Mesenchymal stem cell (in vitro differentiated cells and primary cell): Measurements from ENCODE around the gene UGGT2.

Source experiments
- DNase-seq: peaks from one replicate; pipeline ENCODE4 v3.0.0-alpha.2; 2013
- H2AFZ ChIP-seq: one replicate; pipeline ENCODE4 v1.6.1; 2013; ENCODE audit warnings: low read depth, mild to moderate bottlenecking, control low read depth, inconsistent platforms, low read length, moderate library complexity
- H2AK5ac ChIP-seq: 2 replicates; pipeline ENCODE4 v1.6.1; 2013; ENCODE audit warnings: low read length, moderate library complexity, mild to moderate bottlenecking, inconsistent platforms; ENCODE audit not compliant: severe bottlenecking
- H2BK120ac ChIP-seq: one replicate; pipeline ENCODE4 v1.6.1; 2013; ENCODE audit warnings: low read depth, mild to moderate bottlenecking, inconsistent platforms, low read length, moderate library complexity
- H2BK12ac ChIP-seq, 2 experiments: one replicate each; pipeline ENCODE4 v1.6.1; 2013; ENCODE audit warnings: inconsistent platforms in 2 of 2, low read length in 2 of 2, mild to moderate bottlenecking in 2 of 2, moderate library complexity in 2 of 2, control low read depth in 1 of 2
- H2BK15ac ChIP-seq: one replicate; pipeline ENCODE4 v1.6.1; 2013; ENCODE audit warnings: mild to moderate bottlenecking, low read depth, inconsistent platforms; ENCODE audit not compliant: poor library complexity, severe bottlenecking
- H2BK5ac ChIP-seq: 2 replicates; pipeline ENCODE4 v1.6.1; 2013; ENCODE audit warnings: low read depth, mild to moderate bottlenecking, low read length, control low read depth, inconsistent platforms; ENCODE audit not compliant: poor library complexity, severe bottlenecking
- H3K14ac ChIP-seq, 2 experiments: one replicate each; pipeline ENCODE4 v1.6.1; 2013; ENCODE audit warnings: inconsistent platforms in 2 of 2, low read length in 2 of 2, control low read depth in 1 of 2, mild to moderate bottlenecking in 1 of 2, moderate library complexity in 1 of 2
- H3K18ac ChIP-seq, 2 experiments: one replicate each; pipeline ENCODE4 v1.6.1; 2013; ENCODE audit warnings: inconsistent platforms in 2 of 2, low read length in 2 of 2, control low read depth in 1 of 2, low read depth in 1 of 2, mild to moderate bottlenecking in 1 of 2
- H3K23ac ChIP-seq, 2 experiments: one replicate each; pipeline ENCODE4 v1.6.1; 2013; ENCODE audit warnings: inconsistent platforms in 2 of 2, low read length in 2 of 2, mild to moderate bottlenecking in 2 of 2, moderate library complexity in 2 of 2, control low read depth in 1 of 2
- H3K27ac ChIP-seq: 2 replicates; pipeline ENCODE4 v1.5.1; 2013; ENCODE audit warnings: mild to moderate bottlenecking, moderate library complexity, low read length, control low read depth, inconsistent platforms; ENCODE audit not compliant: poor library complexity, severe bottlenecking
- H3K27me3 ChIP-seq, 2 experiments: 2 replicates each; pipeline versions ENCODE4 v1.6.1 to v1.7.0; 2013; ENCODE audit warnings: low read length in 2 of 2, mild to moderate bottlenecking in 2 of 2, moderate library complexity in 2 of 2, control low read depth in 1 of 2, inconsistent platforms in 1 of 2; ENCODE audit not compliant: control insufficient read depth in 1 of 2, insufficient read depth in 1 of 2
- H3K36me3 ChIP-seq, 2 experiments: 2 replicates each; pipeline versions ENCODE4 v1.6.1 to v1.7.0; 2013; ENCODE audit warnings: low read length in 2 of 2, control low read depth in 1 of 2, inconsistent platforms in 1 of 2, low read depth in 1 of 2, mild to moderate bottlenecking in 1 of 2; ENCODE audit not compliant: insufficient read depth in 2 of 2, control insufficient read depth in 1 of 2
- H3K4ac ChIP-seq, 2 experiments: one replicate each; pipeline ENCODE4 v1.6.1; 2013; ENCODE audit warnings: inconsistent platforms in 2 of 2, low read length in 2 of 2, mild to moderate bottlenecking in 2 of 2, moderate library complexity in 2 of 2, control low read depth in 1 of 2, low read depth in 1 of 2
- H3K4me1 ChIP-seq: 2 replicates; pipeline ENCODE4 v1.6.1; 2013; ENCODE audit warnings: low read depth, low read length, control low read depth; ENCODE audit not compliant: control insufficient read depth, insufficient read depth
- H3K4me2 ChIP-seq: 2 replicates; pipeline ENCODE4 v1.6.1; 2013; ENCODE audit warnings: low read length, mild to moderate bottlenecking, inconsistent platforms; ENCODE audit not compliant: poor library complexity, severe bottlenecking
- H3K4me3 ChIP-seq, 2 experiments: 2 replicates each; pipeline versions ENCODE4 v1.5.1 to v1.7.0; 2013; ENCODE audit warnings: low read length in 2 of 2, mild to moderate bottlenecking in 2 of 2, control low read depth in 1 of 2, low read depth in 1 of 2; ENCODE audit not compliant: insufficient read depth in 1 of 2
- H3K79me1 ChIP-seq: replicated peaks from 2 replicates; pipeline ENCODE4 v1.6.1; 2013; ENCODE audit warnings: mild to moderate bottlenecking, control low read depth, low read length, inconsistent platforms; ENCODE audit not compliant: poor library complexity, severe bottlenecking
- H3K9ac ChIP-seq: 2 replicates; pipeline ENCODE4 v1.7.0; 2013; ENCODE audit warnings: mild to moderate bottlenecking, low read length, moderate library complexity
- H3K9me3 ChIP-seq: 2 replicates; pipeline ENCODE4 v1.7.0; 2013; ENCODE audit warnings: mild to moderate bottlenecking, low read length; ENCODE audit not compliant: control insufficient read depth
- H4K8ac ChIP-seq: one replicate; pipeline ENCODE4 v1.6.1; 2013; ENCODE audit warnings: inconsistent platforms, mild to moderate bottlenecking, low read length, moderate library complexity
- H4K91ac ChIP-seq: one replicate; pipeline ENCODE4 v1.6.1; 2013; ENCODE audit warnings: mild to moderate bottlenecking, low read length, inconsistent platforms
- WGBS: methylation state at CpG from one replicate; pipeline ENCODE4 v1.1.7; 2013; ENCODE audit warnings: mixed read lengths; 5-methylcytosine and 5-hydroxymethylcytosine counted together

Gene UGGT2

GRCh38 chr13:95880331-95880730 is 172.9 kb downstream of the UGGT2 start:
- H3K9ac ChIP-seq, result no peak overlapping the region
- peaks cover 2% of the 10 kb centered on the region for H3K4me1 ChIP-seq
- no peak overlapping the region for H2AFZ ChIP-seq
- no peak overlapping the region for H3K4me3 ChIP-seq
- no peak overlapping the region for H3K4me2 ChIP-seq
- H4K8ac ChIP-seq, result no peak overlapping the region
- H2AK5ac ChIP-seq, result no peak overlapping the region
- H3K36me3 ChIP-seq, result peaks cover 7 to 59% of the 10 kb centered on the region in 2 experiments
- H2BK15ac ChIP-seq, result no peak overlapping the region
- H3K27ac ChIP-seq, result no peak overlapping the region
- no peak overlapping the region for H3K23ac ChIP-seq
- 83% methylated on average over 1 of the region's 1 CpG for WGBS
- no peak overlapping the region for H4K91ac ChIP-seq
- H3K14ac ChIP-seq, result no peak overlapping the region
- H3K27me3 ChIP-seq, result no peaks in the 10 kb centered on the region
- H2BK5ac ChIP-seq, result no peak overlapping the region
- H3K18ac ChIP-seq, result no peak overlapping the region
- no peaks in the 10 kb centered on the region for H3K79me1 ChIP-seq
- no peak overlapping the region for H2BK120ac ChIP-seq
- no peak overlapping the region for H2BK12ac ChIP-seq
- no peak overlapping the region for H3K4ac ChIP-seq
- no peaks in the 10 kb centered on the region for H3K9me3 ChIP-seq
- DNase-seq, result peak; percentile 4

- Histone ChIP-seq H4K8ac (no peak overlapping the region), H3K27ac (no peak overlapping the region), H3K4me1 (peaks cover 2% of the 10 kb centered on the region), H3K4ac (no peak overlapping the region), H3K18ac (no peak overlapping the region), H3K9me3 (no peaks in the 10 kb centered on the region), H3K27me3 (no peaks in the 10 kb centered on the region), H2BK5ac (no peak overlapping the region), H2BK120ac (no peak overlapping the region), H3K79me1 (no peaks in the 10 kb centered on the region), H2AK5ac (no peak overlapping the region), H3K4me3 (no peak overlapping the region), H2AFZ (no peak overlapping the region), H3K36me3 (peaks cover 10 to 65% of the 10 kb centered on the region in 2 experiments), H3K23ac (no peak overlapping the region), H2BK15ac (no peak overlapping the region), H3K4me2 (no peak overlapping the region), H4K91ac (no peak overlapping the region), H2BK12ac (no peak overlapping the region), H3K14ac (no peak overlapping the region), H3K9ac (no peak overlapping the region)
- 97% methylated on average over 2 of the region's 2 CpGs for WGBS
- DNase-seq, result no peak
Measured at GRCh38 chr13:95874286-95874685, 178.9 kb downstream of the UGGT2 start.

DNA sequence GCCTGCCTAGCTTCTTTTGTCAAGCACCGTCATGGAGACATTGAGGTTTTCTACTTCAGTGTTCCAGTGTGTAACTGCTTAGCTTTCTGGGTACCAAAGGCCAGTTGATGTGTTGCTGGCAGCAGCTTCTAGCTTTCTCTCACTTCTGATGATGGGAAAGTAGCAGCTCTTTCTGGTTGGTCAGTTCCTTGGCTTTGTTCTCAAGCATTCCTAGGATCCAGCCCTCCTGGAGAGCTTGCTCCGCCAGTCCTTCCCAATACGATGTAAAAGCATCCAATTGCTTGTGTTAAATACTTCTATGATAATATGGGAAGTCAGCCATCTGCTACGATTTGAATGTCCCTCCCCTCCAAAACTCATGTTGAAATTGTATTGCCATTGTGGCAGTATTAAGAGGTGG is 182.8 kb downstream of the UGGT2 start:
- Histone ChIP-seq H3K9me3 (no peaks in the 10 kb centered on the region), H3K4me1 (peaks cover 2% of the 10 kb centered on the region), H3K36me3 (peaks cover 9 to 50% of the 10 kb centered on the region in 2 experiments), H2AK5ac (no peak overlapping the region), H3K9ac (no peak overlapping the region), H3K14ac (no peak overlapping the region), H4K91ac (no peak overlapping the region), H2BK120ac (no peak overlapping the region), H4K8ac (no peak overlapping the region), H2AFZ (no peak overlapping the region), H2BK5ac (no peak overlapping the region), H3K18ac (no peak overlapping the region), H2BK15ac (no peak overlapping the region), H2BK12ac (no peak overlapping the region), H3K79me1 (no peaks in the 10 kb centered on the region), H3K4me2 (no peak overlapping the region), H3K27me3 (no peaks in the 10 kb centered on the region), H3K27ac (no peak overlapping the region), H3K23ac (no peak overlapping the region), H3K4ac (no peak overlapping the region), H3K4me3 (no peak overlapping the region)
- 93% methylated on average over 1 of the region's 4 CpGs for WGBS
- DNase-seq, result no peak

DNA sequence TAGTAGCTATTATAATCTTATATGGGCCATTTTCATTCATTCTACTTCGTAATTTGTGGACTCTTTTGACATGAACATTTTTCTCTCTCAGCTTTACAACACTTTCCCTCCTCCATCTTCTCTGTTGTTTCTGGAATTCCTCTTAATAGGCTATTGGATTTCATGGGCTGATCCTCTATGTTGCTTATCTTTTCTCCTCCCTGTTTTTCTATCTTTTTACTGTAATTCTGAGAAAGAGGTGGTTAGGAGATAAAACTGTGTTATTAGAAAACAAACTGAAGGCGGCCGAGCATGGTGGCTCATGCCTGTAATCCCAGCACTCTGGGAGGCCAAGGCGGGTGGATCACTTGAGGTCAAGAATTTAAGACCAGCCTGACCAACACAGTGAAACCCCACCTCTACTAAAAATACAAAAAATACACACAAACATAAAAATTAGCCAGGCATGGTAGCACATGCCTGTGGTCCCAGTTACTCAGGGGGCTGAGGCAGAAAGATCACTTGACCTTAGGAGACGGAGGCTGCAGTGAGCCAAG is 188.1 kb downstream of the UGGT2 start:
- H2AK5ac ChIP-seq, result no peak overlapping the region
- no peak overlapping the region for H3K9ac ChIP-seq
- no peak for DNase-seq
- 100% methylated on average over 5 of the region's 5 CpGs for WGBS
- no peak overlapping the region for H3K4me3 ChIP-seq
- no peak overlapping the region for H4K8ac ChIP-seq
- H3K23ac ChIP-seq, result no peak overlapping the region
- H2BK120ac ChIP-seq, result no peak overlapping the region
- no peak overlapping the region for H2BK5ac ChIP-seq
- no peak overlapping the region for H2BK12ac ChIP-seq
- H3K4me1 ChIP-seq, result no peaks in the 10 kb centered on the region
- no peaks in the 10 kb centered on the region for H3K79me1 ChIP-seq
- no peak overlapping the region for H2BK15ac ChIP-seq
- no peak overlapping the region for H3K14ac ChIP-seq
- H3K27me3 ChIP-seq, result no peaks in the 10 kb centered on the region
- no peak overlapping the region for H3K27ac ChIP-seq
- H3K4me2 ChIP-seq, result no peak overlapping the region
- no peak overlapping the region for H3K4ac ChIP-seq
- H3K9me3 ChIP-seq, result no peaks in the 10 kb centered on the region
- peaks cover 3 to 47% of the 10 kb centered on the region in 2 experiments for H3K36me3 ChIP-seq
- no peak overlapping the region for H4K91ac ChIP-seq
- no peak overlapping the region for H3K18ac ChIP-seq
- no peak overlapping the region for H2AFZ ChIP-seq
